HG03095 (cell line): ENCODE data around the gene AXDND1.
"Not testable (repeated sequence)": the region's sequence is repeated elsewhere in the genome, so short reads cannot be mapped to it uniquely, and the experiment has no call there.

ENCODE experiments used
- ATAC-seq: cut with Tn5 transposase; IDR thresholded peaks from one replicate; pipeline ENCODE4 v1.9.1; 2021; ENCODE audit warnings: moderate library complexity; ENCODE audit not compliant: unreplicated experiment

Gene AXDND1

DNA sequence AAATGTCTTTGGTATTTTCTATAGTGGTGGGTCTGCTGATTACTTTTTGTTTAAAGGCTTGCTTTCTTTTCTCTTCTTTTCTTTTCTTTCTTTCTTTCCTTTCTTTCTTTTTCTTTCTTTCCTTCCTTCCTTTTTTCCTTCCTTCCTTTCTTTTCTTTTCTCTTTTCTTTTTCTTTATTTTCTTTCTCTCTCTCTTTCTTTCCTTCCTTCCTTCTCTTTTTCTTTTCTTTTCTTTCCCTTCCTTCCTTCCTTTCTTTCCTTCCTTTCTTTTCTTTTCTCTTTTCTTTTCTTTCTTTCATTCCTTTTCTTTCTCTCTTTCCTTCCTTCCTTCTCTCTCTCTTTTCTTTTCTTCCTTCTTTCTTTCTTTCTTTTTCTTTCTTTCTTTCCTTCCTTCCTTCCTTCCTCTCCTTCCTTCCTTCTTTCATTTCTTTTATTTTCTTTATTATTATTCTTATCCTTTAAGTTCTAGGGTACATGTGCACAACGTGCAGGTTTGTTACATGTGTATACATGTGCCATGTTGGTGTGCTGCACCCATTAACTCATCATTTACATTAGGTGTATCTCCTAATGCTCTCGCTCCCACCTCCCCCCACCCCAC lies 93.9 kb downstream of the AXDND1 start:
- not testable (repeated sequence) for ATAC-seq

DNA sequence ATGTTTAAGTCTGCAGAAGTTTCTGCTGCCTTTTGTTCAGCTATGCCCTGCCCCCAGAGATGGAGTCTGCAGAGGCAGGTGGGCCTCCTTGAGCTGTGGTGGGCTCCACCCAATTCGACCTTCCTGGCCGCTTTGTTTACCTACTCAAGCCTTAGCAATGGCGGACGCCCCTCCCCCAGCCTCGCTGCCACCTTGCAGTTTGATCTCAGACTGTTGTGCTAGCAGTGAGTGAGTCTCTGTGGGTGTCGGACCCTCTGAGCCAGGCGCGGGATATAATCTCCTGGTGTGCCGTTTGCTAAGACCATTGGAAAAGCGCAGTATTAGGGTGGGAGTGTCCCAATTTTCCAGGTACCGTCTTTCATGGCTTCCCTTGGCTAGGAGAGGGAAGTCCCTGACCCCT lies 99.9 kb downstream of the AXDND1 start:
- not testable (repeated sequence) for ATAC-seq

DNA sequence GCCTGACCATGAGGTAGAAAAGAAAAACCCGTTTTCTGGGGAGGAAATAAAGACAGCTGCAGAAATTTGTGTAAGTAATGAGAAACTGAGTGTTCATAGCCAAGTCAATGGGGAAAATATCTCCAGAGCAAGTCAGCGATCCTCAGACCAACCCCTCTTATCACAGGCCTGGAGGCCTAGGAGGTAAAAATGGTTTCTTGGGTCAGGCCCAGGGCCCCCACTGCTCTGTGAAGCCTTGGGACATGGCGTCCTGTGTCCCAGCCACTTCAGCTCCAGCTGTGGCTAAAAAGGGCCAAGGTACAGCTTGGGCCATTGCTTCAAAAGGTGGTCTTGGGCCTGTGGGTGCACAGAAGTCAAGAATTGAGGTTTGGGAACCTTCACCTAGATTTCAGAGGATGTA lies 108.9 kb downstream of the AXDND1 start:
- ATAC-seq = no peak

DNA sequence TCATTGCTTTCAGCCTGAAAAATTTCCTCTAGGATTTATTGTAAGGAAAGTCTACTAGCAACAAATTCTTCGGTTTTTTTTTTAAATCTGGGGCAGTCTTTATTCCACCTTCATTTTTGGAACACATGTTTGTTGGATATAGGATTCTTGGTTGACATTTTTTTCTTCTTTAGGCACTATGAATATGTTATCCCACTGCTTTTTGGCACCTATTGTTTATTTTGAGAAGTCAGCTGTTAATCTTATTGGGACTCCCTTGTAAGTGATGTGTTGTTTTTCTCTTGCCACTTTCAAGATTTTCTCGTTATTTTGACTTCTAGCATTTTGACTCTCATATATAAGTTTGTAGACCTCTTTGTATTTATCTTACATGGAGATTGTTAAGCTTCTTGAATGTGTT lies 110.7 kb downstream of the AXDND1 start:
- no peak for ATAC-seq

DNA sequence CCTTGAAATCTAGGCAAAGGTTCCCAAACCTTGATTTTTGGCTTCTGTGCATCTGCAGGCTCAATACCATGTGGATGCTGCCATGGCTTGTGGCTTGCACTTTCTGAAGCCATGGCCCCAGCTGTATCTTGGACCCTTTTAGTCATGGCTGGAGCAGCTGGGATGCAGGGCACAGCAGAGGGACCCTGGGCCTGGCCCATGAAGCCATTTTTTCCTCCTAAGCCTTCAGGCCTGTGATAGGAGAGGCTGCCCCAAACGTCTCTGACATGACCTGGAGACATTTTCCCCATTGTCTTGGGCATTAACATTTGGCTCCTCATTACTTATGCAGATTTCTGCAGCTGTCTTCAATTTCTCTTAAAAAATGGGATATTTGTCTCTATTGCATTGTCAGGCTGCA lies 112.6 kb downstream of the AXDND1 start:
- ATAC-seq = no peak

DNA sequence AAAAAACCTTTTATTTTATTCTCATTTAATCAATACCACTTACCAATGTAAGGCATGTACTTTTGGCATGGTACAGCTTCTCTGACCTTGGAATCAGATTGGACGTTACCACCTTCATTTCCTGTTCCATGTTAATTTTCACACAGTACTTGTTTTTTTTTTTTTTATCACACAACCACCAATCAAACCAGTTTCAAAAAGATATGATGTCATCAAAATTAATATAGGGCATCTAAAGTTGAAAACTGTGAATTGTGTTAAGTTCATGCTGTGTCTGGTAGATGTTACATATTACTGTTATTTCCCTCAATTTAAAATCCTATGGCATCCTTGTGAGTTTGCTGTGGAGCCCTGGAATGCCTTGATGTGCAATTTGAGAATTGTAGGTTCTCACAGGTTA lies 124.8 kb downstream of the AXDND1 start:
- ATAC-seq = no peak

DNA sequence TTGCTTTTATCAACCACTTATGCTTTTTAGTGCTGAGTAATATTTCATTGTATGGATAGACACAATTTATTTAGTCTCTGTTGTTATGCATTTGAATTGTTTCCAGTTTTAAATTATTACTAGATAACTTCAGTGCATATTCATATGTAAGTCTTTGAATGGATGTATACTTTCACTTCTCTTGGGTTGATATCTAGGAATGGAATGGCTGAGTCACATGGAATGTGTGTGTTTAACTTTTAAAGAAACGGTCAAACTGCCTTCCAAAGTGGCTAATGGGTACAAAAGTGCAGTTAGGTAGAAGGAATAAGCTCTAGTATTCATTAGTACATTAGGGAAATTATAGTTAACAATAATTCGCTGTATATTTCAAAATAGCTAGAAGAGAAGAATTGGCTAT lies 127.6 kb downstream of the AXDND1 start:
- ATAC-seq = no peak

DNA sequence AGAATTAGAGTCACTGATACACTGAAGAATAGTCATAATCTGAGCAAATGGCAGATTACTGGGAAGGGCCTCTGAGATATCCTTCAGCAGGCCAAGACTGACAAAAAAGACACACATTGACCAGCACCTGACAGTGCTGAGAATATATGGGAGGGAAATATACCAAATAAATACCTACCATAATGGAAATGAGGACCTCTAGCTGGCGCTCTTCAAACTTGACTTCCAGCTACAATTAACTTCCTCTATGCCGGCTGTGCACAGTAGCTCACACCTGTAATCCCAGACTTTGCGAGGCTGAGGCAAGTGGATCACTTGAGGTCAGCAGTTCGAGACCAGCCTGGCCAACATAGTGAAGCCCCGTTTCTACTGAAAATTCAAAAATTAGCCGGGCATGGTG lies 140.4 kb downstream of the AXDND1 start:
- ATAC-seq = no peak

DNA sequence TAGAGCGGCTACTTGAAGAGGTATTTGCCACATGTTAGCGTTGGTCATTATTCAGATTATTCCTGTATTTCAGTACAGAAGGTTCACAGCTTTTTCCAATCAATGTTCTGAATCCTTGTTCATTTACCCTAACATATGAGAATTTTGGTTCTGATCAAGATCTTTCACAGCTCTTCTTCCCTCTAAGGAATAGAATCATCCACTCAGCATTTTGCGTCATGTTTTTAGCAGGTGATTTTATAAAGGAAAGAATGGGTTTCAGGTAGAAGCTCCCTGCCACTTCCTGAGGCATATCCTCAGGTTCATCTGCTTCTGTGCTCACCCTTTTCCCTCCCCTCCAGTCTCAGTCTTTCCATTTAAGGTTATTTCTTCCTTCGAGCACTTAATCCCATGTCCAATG lies 143.6 kb downstream of the AXDND1 start:
- ATAC-seq = no peak

DNA sequence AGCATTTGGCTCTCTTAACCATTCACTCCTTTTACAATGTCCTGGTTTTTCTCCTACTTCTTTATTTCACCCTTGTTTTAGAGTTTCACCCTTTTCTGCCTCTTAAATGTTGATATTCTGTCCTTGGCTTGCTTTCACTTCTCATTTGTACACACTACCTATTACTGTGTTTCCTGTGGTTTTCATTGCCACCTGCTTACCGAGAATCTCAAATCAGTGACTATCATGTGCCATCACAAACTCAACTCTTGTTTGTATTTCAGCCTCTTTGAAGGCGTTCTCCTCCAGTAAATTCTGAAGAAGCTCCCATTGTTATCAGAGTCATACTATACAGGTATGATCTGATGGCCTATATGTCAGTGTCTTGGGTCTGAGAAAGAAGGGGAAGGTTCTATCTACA lies 144.3 kb downstream of the AXDND1 start:
- ATAC-seq = peak; percentile 69

DNA sequence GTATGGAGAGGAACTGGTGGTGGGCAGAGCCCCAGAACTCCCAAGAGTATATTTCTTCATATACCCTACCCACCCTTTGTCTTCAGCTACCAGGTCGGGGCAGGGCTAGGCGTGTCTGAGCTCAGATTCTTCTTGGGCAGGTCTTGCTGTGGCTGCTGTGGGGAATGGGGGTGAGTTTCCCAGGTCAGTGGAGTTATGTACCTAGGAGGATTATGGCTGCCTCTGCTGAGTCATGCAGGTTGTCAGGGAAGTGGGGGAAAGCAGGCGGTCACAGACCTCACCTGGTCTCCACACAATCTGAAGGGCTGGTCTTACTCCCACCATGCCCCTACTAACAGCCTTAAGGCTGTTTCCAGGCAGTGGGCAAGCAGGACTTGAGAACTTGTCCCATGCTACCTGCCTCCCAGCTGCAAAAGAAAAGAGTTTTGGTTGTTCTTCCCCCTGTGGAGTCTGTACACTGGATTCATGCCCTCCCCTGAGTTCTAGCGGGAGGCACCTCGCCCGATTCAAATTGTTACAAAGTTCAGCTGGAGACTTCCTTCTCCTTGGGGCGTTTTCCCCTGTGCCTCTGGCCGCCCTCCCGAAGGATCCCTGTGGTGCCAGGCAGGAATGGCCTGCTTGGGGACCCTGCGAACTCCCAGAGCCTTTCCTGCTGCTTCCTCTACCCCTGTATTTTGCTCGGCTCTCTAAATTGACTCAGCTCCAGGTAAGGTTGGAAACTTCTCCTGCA lies 151.4 kb downstream of the AXDND1 start:
- no peak for ATAC-seq

DNA sequence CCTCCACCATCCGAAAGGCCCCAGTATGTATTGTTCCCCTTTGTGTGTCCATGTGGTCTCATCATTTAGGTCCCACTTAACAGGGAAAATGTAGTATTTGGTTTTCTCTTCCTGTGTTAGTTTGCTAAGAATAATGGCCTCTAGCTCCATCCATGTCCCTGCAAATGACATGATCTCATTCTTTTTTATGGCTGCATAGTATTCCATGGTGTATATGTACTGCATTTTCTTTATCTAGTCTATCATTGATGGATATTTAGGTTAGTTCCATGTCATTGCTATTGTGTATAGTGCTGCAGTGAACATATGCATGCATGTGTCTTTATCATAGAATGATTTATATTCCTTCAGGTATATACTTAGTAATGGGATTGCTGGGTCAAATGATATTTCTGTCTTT lies 152.8 kb downstream of the AXDND1 start:
- not testable (repeated sequence) for ATAC-seq

DNA sequence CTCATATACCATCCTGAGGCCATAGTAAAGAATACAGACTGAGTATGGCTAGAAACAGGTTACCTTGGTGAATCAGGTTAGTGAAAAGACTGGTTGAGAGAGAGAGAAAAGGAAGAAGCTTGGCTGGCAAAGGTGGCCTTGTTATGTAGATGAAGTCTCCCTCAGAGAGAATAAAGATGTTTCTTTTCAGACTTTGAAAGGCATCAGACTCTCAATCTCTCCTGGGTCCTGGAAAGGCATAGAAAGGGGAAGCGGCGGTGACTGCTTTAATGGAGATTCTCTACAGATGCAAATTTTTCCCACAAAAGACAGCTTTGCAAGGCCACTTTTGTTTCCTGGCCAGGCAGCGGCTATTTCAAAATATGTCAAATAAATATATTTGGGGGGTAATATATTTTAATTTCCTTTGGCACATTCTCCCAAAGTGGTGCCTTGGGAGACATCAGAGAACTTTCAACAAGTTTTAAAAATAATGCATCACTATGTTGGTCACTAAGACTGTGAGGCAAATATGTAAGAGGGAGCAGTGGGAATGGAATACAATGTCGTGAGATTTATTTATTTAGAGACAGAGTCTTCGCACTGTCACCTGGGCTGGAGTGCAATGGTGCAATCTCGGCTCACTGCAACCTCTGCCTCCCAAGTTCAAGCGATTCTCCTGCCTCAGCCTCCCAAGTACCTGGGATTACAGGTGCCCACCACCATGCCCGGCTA lies 163.9 kb downstream of the AXDND1 start:
- no peak for ATAC-seq

DNA sequence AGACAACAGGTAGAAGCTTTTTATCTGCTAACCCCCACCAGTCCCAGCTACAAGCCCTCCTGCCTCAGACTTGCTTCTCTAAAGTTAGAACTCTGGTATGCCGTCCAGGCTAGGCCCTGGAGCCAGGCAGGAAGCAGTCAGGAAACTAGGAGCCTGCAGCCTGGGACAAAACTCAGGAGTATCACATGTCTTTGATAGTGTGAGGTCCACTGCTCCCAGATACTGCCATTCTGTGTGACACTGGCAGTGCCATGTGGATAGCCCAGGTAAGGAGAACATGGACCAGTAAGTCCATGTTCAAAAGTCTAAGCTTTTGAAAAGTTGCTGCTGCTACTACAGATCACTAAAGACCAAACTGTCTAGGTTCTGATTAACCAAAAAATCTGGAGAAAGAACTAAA lies 164.6 kb downstream of the AXDND1 start:
- no peak for ATAC-seq

DNA sequence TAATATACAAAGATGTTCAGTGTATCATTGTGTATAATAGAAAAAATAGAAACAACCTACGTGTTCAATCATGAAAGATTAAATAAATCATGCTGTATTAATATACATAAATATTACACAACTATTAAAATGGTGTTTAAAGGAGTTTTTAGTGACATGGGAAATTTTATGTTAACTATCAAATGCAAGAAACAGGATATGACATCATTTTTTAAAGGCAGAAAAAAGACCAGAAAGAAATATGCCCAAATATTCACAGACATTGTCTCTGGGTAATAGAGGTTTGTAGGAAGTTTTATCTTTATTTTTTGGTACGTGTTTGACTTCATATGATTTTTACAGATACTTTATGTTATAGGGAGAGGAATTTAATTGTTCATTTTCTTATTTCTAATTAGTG lies 176.0 kb downstream of the AXDND1 start:
- ATAC-seq = no peak

DNA sequence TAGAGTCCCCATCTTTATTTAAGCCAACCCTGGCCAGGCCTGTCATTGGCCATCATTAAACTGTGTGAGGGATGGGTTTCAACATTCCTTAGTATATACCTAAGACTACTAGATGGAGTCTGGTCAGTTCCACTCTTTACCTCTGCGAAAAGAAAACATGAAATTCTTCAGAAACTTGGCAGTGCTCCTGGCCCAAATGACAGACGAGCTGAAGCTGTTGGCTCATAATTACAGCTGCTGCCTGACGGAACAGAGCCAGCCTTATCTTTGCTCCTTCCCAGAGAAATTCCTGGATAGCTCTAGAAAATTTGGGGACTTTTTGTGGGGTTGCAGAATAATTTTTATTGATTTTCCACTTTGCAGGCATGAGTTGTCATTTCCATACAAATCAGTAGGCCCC lies 179.6 kb downstream of the AXDND1 start:
- no peak for ATAC-seq

DNA sequence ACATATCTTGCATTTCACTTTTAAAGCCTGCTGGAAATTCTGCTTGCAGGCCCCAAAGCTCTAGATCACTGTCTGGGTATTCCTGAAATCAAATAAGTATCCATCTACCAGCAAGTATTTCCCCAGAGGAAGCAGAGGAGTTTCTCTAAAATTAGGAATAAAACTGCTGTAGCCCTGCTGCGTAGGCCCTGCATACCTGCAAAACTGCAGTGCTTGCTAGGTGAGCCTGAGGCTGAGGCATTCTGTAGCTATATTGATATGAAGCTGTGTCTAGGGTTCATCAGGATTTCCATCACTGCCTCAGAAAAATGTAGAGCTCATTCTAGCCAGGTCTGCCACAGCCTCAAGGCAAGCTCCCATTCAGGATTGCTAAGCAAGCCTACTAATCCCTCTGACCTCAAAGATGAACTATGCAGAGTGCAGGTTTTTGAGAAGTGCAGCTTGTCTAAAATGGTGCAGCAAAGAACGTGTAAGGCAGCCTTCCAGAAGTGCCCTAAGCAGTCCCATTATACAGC lies 181.3 kb downstream of the AXDND1 start:
- no peak for ATAC-seq

DNA sequence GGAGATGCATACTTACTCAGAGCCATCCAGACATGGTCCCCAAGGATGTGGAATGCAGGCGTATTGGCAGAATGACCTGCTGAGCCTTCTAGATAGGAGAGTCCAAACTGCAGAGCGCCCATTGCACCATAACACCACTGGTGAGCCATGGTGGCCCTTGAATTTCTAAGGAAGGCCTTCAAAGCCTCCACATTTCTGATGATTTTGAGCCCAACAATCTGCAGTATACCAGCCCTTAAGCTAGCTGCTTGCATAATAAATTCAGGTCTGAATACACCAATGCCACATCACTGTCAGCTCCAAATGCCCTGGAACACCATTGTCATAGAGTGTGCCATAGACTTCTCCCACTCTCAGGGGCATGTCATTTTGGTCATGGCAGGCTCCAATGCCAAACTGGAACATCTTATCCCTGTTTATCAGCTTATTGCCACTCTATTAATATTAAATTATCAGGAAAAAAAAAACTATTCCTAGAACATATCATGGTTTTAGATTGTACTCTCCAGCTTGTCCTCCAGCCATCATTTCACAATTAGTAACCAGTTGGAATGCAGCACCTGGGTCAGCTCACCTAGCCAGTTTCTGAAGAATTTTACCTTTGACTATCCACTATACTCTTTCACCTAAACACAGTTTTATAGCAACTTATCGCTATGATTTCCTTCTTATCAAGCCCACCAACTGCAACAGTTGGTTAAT lies 183.0 kb downstream of the AXDND1 start:
- no peak for ATAC-seq

DNA sequence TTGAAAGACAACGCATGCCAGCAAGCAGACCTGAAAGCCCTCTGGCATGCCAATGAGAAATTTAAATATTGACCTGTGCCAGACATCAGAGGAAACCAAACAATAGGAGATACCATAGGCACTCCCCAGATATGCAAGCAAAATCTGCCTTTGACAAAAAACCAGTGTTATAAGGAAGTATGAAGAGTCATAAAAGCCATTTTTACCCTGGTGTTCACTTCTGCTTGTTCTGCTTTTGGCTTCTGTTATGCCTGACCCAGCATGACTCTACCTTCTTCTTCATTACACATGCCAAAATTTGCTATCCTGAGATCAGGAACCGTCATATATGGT lies 183.6 kb downstream of the AXDND1 start:
- ATAC-seq = no peak

DNA sequence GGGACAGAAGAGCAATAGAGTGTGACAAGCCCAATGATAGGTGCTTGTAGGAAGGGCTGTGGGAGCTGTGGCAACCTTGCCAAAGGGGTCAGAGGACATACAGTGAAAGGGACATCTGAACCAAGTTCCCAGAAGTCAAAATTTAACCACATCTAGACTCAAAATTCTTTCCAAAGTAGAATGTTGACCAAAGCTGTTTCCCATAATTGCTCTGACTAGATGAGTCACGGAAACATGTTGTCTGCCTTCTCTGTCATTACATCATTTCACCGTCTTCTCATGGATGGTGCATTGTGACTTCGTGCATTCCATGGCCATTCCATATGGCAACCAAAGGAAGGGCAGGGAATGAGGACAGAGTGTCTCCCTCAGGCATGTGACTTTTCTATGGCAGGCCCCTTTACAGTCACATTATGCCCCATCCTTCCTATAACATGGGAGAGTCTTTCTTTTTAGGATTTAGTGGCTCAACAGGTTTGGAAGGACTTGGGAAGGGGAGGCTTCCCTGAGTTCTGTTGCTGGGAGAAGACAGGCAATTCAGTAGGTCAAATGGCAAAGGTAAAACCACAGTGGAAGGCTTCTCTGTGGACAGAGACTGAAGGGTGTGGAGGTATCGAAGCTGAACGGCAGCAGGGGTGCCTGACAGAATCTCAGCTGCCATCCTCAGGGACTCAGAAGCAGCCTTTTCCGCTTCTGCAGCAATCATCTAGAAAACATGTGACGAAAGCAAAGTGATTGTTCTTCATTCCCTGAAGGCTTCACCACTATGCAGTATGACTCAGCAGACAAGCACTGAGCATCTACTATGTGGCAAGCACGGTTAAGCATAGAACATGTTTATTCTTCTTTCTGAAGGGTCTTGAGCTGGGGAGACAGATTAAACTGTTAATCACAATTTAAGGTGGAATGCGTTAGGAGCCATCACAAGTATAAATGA lies 185.2 kb downstream of the AXDND1 start:
- ATAC-seq = peak; percentile 89

DNA sequence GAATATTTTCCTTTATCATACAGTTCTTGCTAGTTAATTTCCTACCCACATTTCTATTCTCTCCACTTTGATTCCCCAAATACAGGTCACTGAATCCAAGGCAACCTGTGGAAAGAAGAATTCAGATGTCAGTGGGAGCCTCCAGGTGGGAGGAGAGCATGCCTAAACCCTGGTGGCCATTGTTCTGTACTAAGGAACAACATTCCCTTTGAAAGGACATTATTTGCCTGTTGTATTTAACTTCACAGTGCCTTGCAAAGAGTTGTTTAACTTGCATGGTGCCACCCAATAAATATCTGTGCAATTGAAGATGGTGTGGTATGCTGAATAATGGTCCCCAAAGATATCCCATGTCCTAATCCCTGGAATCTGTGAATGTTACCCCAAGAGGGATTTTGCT lies 188.7 kb downstream of the AXDND1 start:
- no peak for ATAC-seq
